Measurements from ENCODE around the gene ELOVL3. TPM values are rescaled to one million over a fixed set of nuclear protein-coding genes. Genes with fewer than 3 reads are reported as not detected.
"Not testable (repeated sequence)": the region's sequence is repeated elsewhere in the genome, so short reads cannot be mapped to it uniquely, and the experiment has no call there.

ELOVL3 gene, protein sequence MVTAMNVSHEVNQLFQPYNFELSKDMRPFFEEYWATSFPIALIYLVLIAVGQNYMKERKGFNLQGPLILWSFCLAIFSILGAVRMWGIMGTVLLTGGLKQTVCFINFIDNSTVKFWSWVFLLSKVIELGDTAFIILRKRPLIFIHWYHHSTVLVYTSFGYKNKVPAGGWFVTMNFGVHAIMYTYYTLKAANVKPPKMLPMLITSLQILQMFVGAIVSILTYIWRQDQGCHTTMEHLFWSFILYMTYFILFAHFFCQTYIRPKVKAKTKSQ
- total RNA-seq (2014; rRNA removed; shearing (Covaris generic)), result 2.1 and 3.3 TPM in 2 replicates

DNA sequence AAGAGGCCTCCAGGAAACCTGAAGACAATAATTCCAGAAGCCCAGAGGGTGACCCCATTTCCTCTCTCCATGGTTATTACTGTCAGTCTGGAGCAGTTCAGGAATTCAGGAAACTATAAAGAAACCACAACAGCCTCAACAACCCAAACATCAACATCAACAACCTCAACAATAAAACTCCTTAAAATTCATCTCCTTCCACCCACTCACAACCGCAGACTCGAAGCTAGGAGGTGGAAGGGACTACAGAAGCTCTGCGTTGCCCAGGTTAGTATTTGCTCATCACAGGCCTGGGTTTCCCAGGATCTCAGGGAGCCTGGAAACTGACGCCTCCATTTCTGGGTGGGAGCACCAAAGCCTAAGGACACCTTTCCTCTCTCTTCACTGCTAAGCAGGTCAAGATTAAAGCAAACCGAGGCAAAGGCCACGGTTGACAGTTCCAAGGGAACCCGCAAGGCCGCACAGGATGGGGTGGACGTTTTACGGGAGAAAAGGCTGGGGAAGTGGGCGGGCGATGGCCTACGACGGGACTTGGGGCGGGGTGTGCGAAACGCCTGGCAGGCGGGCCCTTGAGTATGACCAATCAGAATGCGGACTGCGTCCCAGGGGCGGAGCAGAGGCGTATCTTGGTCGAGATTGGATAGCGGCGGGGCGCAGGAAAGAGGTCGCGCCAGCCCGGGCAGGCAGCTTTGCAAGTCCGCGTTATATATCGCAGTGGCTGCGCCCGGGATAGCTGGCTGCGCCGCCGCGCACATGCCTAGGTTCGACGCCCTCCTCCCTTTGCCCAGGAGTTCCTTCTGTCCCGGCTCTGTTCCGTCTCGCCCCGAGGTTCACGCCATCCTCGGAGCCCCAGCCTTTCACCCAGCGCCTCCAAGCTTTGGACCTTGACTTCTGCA, at the start of gene ELOVL3:
Gene ELOVL3, plus strand, starts transcription at position 654 of the 896 bp plus-strand sequence. CDS start 250 bp downstream, outside the sequence.
- in situ Hi-C loops (cut with HindIII; ENCODE audit: low sequenced_read_pairs), result loop anchor here (5.0 kb wide), 2 partner anchors 59 to 256 kb away; no protein-coding TSS in a partner anchor
- DNase-seq (ENCODE audit: low spot score), result peak; percentile 97

GRCh38 chr10:102184606-102185005, 41.5 kb upstream of the ELOVL3 start:
- no peak for DNase-seq (ENCODE audit: low spot score)
- in situ Hi-C loops (cut with HindIII; ENCODE audit: low sequenced_read_pairs), result no loop called here

- in situ Hi-C loops (cut with HindIII; ENCODE audit: low sequenced_read_pairs), result no loop called here
Observed at GRCh38 chr10:102185272-102185671, 40.8 kb upstream of the ELOVL3 start.

GRCh38 chr10:102185811-102186527, 40.1 kb upstream of the ELOVL3 start:
- in situ Hi-C loops (cut with HindIII; ENCODE audit: low sequenced_read_pairs), result no loop called here
- DNase-seq (ENCODE audit: low spot score), result peak; percentile 54

More at GRCh38 chr10:102185272-102185671, 40.8 kb upstream of the ELOVL3 start:
- DNase-seq (ENCODE audit: low spot score), result no peak

GRCh38 chr10:102188298-102188940, 37.7 kb upstream of the ELOVL3 start:
- no peak for DNase-seq (ENCODE audit: low spot score)
- in situ Hi-C loops (cut with HindIII; ENCODE audit: low sequenced_read_pairs), result no loop called here

GRCh38 chr10:102188941-102189898, 36.9 kb upstream of the ELOVL3 start:
- DNase-seq (ENCODE audit: low spot score); in situ Hi-C loops (cut with HindIII; ENCODE audit: low sequenced_read_pairs): not testable (repeated sequence)

DNA sequence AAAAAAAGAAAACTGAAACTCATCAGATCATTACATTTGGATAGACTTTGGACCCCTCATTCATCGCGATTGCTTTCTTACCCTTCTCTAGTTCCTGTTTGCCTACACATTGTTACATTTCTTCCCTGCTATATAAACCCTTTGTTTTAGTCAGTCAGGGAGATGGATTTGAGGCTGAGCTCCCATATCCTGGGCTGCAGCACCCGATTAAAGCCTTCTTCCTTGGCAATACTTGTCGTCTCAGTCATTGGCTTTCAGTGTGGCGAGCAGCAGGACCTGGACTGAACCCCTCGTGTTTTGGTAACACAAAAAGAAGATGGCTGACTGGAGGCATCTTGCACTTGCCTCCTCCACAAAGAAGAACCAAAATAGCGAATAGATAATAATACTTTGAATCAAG, 34.1 kb upstream of the ELOVL3 start:
- no peak for DNase-seq (ENCODE audit: low spot score)
- in situ Hi-C loops (cut with HindIII; ENCODE audit: low sequenced_read_pairs), result no loop called here

DNA sequence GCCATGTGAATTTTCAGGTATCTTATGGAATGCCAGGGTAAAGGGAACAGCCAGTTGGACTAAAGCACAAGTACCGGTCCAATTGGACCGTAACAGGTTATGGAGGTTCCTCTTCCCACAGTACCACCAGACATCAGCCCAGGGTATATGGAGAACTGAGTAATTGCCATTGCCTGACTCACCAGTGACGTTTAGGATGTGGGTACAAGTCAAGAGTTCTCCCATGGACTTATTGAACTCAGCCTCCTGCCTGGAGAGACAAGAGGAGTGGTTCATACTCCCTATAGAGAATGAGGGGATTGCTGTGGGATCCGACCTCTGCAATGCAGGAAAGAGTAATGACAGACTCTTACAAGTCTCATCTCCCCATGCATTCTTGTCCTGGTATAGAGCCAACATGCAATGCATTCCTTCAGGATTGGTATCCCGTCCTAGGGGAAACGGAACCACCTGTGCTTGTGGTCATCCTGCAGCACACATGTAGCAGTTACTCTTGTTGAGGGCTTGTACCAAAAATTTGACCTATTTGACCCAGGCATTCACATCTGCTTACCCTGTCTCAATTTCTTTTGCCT, 30.7 kb upstream of the ELOVL3 start:
- DNase-seq (ENCODE audit: low spot score), result no peak

GRCh38 chr10:102196893-102197292, 29.2 kb upstream of the ELOVL3 start:
- no peak for DNase-seq (ENCODE audit: low spot score)
- in situ Hi-C loops (cut with HindIII; ENCODE audit: low sequenced_read_pairs), result no loop called here

More for the DNA sequence above, 30.7 kb upstream of the ELOVL3 start:
- in situ Hi-C loops (cut with HindIII; ENCODE audit: low sequenced_read_pairs), result no loop called here

DNA sequence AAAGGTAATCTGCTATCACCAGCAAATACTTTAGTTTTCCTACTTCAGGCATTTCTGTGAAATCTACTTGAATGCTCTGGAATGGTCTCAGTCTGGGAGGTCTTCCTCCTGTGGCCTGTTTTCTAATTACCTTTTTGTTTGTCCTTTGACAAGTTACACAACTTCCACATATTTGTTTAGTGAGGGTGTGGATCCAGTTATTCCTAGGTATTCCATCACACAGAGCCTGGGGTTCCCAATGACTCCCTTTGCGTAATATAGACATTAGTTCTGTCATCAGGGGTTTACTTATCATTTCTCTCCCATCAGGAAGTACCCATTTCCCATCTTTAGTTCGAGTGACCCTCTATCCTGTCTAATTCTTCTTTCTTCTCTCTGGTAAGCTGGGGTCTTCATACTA, 28.1 kb upstream of the ELOVL3 start:
- no peak for DNase-seq (ENCODE audit: low spot score)
- in situ Hi-C loops (cut with HindIII; ENCODE audit: low sequenced_read_pairs), result no loop called here

- in situ Hi-C loops (cut with HindIII; ENCODE audit: low sequenced_read_pairs), result no loop called here
- DNase-seq (ENCODE audit: low spot score), result no peak
Observed at GRCh38 chr10:102200751-102201640, 25.1 kb upstream of the ELOVL3 start.

DNA sequence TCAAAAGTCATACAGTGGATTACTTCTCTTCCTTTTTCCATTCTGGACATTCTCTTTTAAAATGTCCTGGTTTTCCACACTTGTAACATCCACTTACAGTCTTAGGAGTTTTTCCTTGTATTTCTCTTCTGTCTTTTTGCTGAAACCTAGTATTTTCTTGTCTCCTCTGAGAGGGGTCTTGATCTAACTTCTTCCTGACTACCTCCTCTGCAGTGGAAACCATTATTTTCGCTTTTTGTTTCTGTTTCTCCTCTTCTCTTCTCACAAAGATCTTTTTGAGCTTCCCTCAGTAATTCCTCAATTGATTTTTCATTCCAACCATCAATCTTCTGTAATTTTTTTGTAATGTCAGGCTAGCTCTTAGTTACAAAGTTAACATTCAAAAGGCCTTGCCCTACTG, 23.7 kb upstream of the ELOVL3 start:
- in situ Hi-C loops (cut with HindIII; ENCODE audit: low sequenced_read_pairs), result no loop called here
- DNase-seq (ENCODE audit: low spot score), result no peak

DNA sequence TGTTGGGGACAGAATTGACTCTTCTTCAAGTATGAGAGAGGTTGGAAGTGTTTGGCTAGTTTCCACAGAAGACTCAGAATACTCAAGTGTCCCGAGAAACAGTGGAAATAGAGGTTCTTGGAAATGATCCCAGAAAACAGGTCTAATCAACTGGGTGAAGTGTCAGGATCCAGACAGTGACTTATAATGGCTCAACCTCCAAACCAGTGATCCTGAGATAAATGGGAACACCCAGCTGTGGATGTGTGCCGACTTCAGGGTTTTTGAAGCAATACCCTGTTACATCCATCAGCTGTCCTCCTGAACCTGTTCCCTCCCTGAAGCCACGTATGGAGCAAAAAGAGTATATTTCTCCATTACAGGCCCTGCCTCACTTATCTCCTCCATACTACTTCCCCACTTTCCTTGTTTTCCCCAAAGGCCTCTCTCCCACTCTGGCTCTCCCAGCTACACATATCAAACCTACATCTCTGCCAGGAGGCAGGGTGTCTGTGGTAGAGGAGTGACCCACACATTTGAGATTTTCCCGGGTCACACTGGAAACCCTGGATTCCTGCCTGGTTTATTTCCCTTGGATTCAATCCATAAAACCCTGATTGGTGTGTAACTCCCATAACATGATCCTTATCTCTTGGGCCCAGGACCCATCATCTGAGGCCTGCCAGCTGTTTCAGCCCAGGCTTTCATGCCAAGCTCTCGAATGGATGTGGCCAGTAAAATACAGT, 17.6 kb upstream of the ELOVL3 start:
- in situ Hi-C loops (cut with HindIII; ENCODE audit: low sequenced_read_pairs), result no loop called here
- no peak for DNase-seq (ENCODE audit: low spot score)

- in situ Hi-C loops (cut with HindIII; ENCODE audit: low sequenced_read_pairs), result no loop called here
- no peak for DNase-seq (ENCODE audit: low spot score)
Observed at GRCh38 chr10:102211615-102212299, 14.3 kb upstream of the ELOVL3 start.

GRCh38 chr10:102213599-102213998, 12.5 kb upstream of the ELOVL3 start:
- DNase-seq (ENCODE audit: low spot score); in situ Hi-C loops (cut with HindIII; ENCODE audit: low sequenced_read_pairs): not testable (repeated sequence)

DNA sequence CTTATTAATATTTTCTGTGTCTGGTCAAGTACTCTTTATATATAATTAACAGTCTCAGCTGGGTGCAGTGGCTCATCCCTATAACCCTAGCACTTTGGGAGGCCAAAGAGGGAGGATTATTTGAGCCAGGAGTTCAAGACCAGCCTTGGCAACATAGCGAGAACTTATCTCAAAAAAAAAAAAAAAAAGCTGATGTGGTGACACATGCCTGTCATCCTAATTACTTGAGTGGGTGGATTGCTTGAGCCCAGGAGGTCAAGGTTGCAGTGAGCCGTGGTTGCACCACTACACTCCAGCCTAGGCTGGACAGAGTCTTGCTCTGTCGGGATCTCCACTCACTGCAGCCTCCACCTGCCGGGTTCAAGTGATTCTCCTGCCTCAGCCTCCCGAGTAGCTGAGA, 6.7 kb upstream of the ELOVL3 start:
- DNase-seq (ENCODE audit: low spot score), result no peak
- in situ Hi-C loops (cut with HindIII; ENCODE audit: low sequenced_read_pairs), result no loop called here
